NCI-H524 (cell line): ENCODE measurements around the gene TAP2.

Source experiments
- DNase-seq, 2 experiments: peaks; one replicate each; lab custom pipeline; 2025; lab: John Stamatoyannopoulos, UW

The TAP2 gene

DNA sequence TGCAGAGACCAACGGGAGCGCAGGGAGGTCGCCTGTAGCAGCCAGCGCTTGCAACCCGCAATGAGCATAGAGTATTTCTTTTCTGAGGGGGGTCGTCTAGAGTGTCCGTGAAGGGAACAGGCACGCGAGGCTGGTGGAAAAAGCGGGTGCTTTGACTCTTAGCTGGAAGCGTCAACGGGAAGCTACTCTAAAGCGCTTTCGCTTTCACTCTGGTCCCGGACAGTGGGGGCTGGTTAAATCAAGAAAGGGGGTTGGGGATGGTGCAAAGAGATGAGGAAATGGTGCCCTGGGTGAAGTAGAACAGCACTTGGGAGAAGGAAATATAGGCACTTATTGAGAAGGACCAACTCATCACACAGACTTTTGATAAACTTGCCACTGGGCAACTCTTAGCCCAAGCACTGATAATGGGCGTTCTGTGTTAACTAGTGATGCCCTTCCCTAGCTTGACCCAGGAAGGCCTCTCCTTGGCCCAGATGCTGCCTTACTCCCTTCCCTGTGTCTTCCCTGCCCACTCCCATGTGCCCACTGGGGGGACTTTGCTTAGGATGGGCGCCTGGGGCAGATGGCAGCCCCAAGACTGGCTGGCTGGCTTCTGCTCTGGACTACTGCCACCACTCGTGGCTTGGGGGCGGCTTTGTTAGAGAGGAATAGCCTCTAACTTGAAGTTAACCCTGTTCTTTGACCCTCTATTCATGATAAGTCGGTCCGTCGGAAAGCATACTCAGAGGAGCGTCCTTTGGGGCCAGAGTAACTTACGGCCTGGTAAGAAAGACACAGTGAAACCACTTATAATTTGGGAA is 16.0 kb upstream of the TAP2 start:
- no peak for DNase-seq

DNA sequence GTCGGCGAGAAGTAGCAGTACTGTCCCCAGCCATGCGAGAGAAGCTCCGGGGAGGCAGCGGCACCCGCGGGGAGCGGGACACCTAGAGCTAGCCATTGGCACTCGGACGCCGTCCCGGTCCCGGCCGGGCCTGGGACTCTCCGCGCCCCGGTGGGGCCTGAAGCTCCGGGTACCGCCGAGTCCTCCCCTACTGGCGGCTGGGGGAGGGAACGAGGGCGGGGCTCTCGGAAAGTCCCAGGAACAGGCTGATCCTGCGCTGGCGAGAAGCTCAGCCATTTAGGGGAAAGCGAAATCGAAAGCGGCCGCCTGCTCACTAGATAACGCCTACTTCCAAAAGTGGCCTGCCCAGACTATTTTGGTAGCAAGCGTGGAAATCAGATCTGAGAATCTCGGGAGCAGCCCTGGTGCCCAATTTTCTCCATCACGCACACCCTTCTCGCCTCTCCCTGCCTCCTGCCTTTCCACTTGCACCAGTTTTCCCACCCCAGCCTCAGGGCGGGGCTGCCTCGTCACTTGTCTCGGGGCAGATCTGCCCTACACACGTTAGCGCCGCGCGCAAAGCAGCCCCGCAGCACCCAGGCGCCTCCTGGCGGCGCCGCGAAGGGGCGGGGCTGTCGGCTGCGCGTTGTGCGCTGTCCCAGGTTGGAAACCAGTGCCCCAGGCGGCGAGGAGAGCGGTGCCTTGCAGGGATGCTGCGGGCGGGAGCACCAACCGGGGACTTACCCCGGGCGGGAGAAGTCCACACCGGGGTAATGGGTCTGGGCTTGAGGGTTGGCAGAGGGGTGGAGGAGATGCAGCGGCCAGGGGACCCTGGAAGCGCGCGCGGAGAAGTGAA is 15.2 kb upstream of the TAP2 start, which contains the start of the genes PSMB9 and TAP1:
PSMB9 (plus strand) TSS at position 652 of the 835 bp plus-strand sequence; CDS start at position 690, 38 bp downstream.
TAP1 (minus strand) TSS at position 164 of the 835 bp plus-strand sequence; CDS start at position 96, 68 bp downstream.
- peak; percentile 70 to 85 for DNase-seq

DNA sequence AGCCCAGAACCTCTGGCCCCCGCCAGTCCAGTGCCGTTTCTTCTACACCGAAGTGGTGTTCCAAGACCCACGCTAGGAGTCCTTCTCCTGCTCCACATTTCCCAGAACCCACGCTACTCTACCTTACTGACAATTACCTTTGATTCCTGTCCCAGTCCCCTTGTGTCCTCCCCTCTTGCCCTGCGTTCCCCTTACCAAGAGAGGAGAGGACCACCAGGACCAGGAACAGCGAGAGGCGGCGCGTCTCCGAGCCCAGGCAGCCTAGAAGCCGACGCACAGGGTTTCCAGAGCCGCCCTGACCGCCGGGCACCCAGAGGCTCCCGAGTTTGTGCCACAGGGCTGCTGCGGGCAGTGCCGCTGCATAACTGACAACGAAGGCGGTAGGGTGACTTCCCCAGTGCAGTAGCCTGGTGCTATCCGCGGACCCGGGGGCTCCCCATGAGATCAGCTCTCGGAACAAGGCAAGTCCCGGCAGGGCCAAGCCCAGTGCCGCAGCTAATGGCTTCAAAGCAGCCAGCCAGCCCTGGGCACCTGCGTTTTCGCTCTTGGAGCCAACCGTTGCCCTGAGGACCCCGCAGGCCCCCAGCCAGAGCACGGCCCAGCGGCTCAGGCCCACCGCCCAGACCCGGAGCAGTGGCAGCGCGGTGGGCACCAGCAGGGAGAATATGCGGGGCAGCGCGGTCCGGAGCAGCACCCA is 14.5 kb upstream of the TAP2 start:
- DNase-seq, result peak in 1 of 2 experiments; percentile 31

DNA sequence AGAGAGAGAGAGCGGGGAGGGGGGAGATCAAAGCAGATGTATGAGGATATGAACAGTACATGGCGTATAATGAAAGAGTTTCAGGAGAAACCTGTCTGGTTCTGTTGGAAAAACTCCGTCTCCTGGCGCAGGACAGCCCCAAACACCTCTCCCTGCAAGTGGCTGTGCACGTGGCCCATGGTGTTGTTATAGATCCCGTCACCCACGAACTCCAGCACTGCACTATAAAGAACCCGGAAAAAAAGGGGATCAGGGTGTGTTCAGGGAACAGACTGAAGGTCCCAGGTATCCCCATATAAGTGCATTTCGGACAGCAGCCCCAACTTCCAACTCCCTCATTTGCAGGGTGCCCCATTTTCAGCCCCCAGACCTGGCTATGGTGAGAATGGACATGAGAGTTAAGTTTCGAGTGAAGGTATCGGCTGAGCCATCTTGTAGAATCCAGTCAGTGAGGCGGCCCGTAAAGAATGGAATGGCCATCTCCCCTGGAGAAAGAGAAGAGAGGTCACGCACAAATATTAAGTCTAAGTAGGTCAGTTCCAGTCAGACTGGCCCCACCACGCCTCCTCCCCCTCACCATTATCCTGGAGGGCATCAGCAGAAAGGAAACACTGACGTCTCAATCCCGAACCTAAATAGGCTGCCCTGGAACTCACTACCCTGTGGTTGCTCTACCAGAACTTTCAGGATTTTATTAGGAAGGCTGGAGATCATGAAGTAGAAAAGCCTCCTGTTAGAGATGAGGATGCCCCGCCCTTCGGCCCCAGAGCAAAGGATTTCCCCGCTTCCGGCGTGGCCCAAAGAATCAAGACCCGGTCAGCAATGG is 13.7 kb upstream of the TAP2 start:
- DNase-seq, result no peak

DNA sequence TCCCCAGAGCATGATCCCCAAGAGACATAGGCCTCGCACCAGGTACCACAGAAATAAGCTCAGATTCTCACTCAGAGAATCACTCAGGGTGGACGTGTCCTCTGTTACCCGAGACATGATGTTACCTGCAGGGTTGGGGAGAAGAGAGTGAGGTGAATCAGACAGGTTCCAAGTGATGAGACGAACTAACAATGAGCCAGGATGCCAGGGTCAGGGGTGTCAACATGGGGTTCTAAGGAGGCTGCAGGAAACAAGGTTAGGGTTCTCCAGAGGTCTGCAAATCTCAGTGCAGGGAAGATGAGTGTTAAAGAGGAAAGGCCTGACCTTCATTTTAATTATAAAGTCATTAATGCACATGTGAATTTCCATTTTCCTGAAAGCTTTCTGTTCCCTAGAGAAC is 12.5 kb upstream of the TAP2 start:
- DNase-seq, result no peak

DNA sequence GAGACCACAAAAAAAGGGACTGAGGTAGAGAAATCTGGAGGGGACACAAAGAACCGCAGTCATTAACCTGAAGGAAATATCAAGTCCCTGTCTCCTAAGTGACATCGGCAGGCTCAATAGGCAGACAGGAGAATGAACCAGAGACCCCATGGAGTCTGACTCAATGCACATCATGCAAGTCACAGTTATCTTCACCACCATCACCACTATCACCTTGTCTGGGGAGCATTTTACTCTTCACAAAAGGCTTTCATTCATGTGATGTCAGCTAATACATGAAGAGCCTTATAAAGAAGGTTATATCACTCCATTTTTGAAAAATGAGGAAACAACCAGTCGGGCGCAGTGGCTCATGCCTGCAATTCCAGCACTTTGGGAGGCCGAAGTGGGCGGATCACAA is 10.6 kb upstream of the TAP2 start:
- no peak for DNase-seq

DNA sequence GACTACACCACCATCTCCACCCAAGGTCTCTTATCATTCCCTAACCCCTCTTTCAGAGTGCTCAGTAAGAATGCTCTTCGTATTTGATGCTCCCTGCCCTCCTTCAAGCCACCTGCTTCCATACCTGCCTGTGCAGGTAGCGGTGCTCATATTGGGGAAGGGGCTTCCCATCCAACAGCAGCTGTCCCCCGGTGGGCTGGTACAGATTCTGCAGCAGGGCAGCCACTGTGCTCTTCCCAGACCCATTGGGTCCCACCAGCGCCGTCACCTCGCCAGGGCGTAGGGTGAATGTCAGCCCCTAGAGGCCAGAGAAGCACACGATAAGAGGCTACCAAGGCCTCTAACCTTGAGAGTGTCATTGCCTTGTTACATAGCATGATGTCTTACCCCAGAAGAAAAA is 9.3 kb upstream of the TAP2 start:
- DNase-seq, result no peak

DNA sequence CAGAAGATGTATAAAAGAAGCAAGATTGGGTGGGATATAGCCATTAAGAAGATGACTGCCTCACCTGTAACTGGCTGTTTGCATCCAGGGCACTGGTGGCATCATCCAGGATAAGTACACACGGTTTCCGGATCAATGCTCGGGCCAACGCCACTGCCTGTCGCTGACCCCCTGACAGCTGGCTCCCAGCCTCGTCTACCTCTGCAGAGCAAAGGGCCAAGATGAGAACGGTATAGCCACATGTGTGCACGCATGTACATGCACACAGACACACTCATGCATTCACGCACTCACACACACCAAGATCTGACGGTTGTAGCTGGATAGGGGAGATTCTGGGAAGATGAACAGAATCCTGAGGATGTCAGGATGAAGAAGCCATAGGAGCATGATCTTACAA is 8.5 kb upstream of the TAP2 start:
- DNase-seq, result no peak

DNA sequence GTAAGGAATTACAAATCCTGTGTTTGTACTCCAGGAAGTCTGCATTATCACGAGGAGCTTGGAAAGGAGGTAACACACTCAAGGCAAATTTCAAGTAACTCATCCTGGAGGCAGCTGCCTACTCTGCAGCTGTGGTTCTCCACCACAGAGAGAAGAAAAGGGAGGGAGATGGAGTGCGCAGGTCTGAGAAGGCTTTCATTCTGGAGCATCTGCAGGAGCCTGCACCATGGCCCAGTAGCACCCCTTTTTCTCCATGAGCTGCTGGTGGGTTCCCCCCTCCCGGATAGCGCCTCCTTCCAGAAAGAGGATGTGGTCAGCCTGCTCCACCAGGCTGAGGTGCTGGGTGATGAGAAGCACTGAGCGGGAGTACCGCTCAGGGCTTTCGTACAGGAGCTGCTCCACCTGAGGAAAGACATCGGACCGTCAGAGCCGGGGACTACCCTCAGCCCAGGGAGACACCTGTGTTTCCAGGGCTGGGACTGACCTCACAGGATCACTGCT is 6.9 kb upstream of the TAP2 start:
- no peak for DNase-seq

DNA sequence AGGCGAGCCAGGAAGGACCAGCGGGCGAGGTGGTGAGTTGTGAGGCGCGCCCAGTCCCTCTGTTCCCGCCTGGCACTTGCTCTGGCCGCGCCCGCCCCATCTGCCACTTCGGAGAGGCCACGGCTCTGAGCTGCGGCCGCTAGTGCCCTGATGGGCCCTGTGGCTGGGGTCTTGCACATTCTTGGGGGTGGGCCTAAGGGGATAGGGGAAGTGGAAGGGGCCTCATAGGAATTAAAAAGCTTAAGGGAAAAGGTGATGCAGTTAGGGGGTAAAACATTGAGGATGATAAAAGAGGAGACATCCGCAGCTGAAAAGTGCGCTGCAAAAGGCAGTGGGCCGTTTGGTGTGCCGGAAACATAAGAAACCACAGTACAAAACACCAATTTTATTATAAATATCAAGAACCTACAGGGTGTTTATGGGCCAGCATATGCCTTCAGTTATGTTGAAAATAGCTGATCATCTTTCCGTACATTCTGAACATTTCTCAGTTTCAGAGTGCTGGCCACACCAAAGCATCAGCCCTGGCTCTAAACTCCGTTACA is 6.4 kb upstream of the TAP2 start:
- DNase-seq, result no peak

DNA sequence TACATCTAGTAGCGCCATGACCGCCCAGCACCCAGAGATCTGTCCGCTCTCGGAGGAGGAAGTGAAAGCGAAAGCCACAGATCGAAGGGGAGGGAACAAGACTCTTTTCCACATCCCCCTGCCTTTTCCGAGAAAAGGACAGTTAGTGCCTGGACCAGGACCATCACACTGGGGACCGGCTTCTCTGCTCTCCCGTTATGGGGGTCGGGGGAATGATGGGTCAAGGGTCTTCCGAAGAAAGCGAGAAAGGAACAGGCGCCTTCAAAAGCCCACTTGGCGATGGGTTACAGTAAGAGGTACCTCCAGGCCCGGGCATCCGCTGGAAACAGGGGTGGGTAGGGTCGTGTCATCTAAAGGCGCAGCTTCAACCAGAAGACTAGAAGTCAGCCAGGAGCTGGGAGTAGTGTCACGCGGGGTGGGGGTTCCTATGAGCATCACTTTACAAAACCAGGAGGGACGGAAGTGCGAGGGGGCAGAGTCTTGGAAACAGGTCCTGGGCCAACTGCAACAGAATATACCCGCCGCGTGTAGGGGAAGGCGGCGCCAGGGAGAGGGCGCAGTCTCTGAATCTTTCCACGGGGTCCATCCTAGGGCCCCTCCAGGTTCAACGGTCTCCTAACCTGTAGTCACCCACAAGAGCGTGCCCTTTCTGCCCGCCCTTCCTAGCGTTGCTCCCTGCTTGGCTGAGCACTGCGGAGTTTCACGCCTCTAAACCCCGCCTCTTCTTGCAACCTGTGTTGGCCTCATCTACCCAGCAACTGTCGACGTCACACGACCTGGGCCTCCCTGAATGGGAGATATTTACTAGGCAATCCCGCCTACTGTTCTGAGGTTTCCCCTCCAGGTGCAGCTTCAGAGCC is 5.7 kb upstream of the TAP2 start, which contains the start of gene PSMB8:
PSMB8 (minus strand) TSS at position 69 of the 860 bp plus-strand sequence; CDS start at position 18, 51 bp downstream.
- DNase-seq, result peak; percentile 82 to 88

DNA sequence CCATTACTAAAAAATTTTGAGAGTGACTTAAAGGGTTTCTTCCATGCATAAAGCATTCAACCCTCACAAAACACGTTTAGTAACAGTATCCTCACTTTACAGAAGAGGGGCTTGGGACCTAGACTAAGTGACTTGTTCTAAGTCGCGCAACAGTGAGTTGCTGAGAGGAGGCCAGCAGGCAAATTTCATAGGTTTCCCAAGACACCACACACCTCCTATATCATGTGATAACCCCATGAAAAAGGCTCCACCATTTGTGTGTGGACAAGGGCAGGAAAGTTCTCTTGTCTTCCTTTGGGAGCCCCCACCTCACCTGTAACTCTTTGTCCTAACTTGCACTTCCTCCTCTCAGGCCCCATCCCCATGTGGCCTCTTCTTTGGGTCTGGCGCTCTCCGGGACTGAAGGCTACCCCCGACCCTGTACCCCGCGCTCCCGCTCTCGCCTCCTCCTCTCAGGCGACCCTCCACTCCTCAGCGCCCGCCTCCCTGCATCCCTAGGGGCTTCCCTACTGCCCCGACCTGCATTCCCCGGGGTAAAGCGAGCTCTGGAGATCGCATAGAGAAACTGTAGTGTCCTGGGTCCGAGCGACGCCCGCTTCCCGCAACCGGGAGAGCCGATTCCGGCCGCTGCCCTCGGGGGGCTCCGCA is 4.9 kb upstream of the TAP2 start:
- DNase-seq, result peak in 1 of 2 experiments; percentile 15

DNA sequence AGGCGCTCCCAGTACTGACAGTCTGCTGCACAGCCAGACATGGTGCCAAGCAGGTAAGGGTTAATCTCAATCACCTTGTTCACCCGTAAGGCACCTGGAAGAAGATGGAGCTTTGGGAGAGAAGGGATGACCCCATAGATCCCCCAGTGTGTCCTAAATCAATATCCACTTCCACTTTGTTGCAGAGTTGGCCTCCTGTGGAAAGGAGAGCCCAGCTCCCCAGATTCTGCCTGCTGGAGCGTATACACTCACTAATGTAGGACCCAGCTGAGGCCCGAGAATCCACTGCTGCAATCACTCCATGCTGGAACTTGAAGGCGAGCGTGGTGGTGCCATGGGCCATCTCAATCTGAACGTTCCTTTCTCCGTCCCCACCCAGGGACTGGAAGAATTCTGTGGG is 4.2 kb upstream of the TAP2 start:
- DNase-seq, result no peak

DNA sequence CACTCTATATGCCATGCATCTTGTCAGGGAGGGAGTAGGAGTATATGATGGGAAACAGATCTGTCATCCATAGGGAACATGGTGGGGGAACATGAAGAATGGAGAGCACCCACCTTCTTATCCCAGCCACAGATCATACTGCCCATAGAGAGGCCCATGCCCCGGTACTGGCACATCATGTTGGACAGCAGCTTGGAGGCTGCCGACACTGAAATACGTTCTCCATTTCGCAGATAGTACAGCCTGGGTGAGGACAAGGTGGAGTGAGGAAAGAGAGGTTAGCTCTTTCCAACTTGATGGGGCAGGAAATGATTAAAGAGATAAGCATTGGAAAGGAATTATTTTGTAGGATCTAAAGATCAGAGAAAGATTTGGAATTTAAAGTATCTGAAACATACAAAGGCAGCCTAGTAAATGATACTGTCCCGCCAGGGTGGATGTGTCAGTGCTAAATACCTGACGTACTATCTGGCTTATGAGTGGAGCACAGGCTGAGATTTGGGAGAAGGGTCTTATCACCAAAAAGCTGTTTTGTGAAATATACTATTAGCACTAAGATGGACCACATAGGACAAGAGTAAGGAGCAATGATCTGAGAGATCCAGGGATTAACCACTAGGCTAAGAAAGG is 3.6 kb upstream of the TAP2 start:
- no peak for DNase-seq

DNA sequence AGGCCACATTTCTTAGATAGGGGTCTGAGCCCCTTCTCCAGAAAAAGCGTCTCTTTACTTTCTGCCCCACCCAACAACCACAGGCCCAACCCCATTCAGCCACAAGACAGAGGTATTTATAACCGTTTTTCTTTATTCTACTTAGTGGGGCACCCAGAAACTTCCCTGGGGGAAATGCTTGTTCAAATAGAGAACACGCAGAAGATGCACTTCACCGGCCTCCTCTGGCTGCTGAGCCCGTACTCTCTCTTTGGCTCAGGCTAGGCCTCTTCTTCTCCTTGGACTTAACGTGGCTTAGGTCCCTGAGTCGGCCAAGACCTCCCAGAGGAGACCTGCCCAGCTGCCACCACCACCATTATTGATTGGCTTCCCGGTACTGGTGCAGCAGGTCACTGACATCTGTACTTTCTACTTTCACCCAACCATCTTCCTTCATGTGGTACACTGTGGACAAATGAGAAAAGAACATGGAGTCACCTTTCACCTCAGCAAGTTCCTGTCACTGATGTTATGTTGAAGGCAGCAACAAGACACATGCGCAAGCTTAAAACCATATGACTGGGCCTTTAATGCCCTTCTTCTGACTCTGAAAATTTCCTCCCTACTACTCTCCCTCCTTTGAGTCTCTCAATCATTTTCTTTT is 2.2 kb upstream of the TAP2 start:
- DNase-seq, result no peak

DNA sequence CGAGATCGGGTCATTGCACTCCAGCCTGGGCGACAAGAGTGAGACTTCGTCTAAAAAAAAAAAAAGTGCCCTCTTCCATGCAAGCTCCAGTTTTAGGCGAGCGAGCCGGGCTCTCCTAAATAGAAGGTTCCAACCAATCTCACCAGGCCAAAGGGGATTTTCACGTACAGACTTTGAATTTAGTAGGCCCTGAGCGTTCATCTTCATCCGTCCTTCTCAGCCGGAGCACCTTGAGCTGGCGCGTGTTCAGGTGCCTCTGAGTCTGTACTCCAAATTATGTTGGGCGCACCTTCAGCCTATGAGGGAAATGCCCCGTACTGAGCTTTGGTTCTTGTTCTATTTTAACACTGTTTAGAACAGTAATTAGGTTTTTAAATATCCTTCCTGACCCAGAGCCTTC is 817 bp upstream of the TAP2 start:
- no peak for DNase-seq

DNA sequence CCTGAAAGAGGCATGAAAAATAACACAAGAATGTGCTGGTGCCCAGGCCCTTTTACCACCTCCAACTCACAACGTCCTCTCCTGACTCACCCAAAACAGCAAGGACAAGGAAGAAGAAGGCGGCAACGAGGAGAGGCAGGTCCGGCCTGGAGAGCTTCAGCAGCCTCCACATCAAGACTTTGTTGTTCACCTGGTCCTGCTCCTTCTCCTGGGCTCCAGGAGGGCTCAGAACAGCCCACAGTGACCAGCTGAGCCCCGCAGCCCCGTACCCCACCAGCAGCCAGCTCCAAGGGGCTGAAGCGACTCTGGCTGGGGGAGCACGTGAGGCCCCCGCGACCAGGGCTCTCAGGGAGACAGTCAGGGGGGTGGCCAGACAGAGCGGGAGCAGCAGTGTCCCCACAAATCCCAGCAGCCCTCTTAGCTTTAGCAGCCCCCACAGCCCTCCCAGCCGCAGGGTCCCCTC is 857 bp downstream of the TAP2 start:
- no peak for DNase-seq

DNA sequence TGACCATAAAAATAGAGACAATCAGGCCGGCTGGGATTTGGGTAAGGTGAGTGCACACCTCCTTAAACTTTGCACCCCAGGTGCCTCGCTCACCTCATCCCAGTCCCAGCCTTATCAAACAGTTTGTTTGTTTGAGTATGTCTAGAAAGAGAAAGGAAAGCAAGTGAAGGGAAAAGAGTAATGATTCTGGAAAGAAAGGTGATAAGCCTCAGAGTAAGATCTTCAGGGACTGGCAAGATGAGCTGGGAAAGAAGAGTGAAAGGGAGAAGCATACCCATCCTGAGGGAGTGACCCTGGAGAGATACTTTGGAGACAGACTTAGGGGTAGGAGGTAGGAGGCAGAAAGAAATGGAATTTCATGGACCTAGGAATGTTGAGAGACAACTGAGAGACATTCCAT is 1.7 kb downstream of the TAP2 start:
- no peak for DNase-seq
